ENCODE measurements around the gene ARHGDIG. TPM values are rescaled to one million over a fixed set of nuclear protein-coding genes. Genes with fewer than 3 reads are reported as not detected.

Gene ARHGDIG
- total RNA-seq, 2 donors from 2014 or later = 5.9 to 6.8 TPM

- DNase-seq (ENCODE audit: low spot score) = no peak
- Histone ChIP-seq H3K27ac (no peak overlapping the region), H3K4me1 (no peaks in the 10 kb centered on the region), H3K9me3 (no peaks in the 10 kb centered on the region), H3K27me3 (no peaks in the 10 kb centered on the region), H3K4me3 (no peak overlapping the region), H3K36me3 (peaks cover 28% of the 10 kb centered on the region)
- TF ChIP-seq CTCF (IDR thresholded peaks at IDR 0.05) = no peak
Observed at GRCh38 chr16:297832-298231, 17.4 kb downstream of the ARHGDIG start.

GRCh38 chr16:301235-301634, 20.8 kb downstream of the ARHGDIG start:
- H3K9me3 ChIP-seq = no peaks in the 10 kb centered on the region
- TF ChIP-seq CTCF (IDR thresholded peaks at IDR 0.05) = no peak
- peaks cover 37% of the 10 kb centered on the region for H3K36me3 ChIP-seq
- no peaks in the 10 kb centered on the region for H3K27me3 ChIP-seq
- DNase-seq (ENCODE audit: low spot score) = no peak
- no peak overlapping the region for H3K4me3 ChIP-seq
- no peaks in the 10 kb centered on the region for H3K4me1 ChIP-seq
- H3K27ac ChIP-seq = no peak overlapping the region

GRCh38 chr16:301950-302349, 21.6 kb downstream of the ARHGDIG start:
- TF ChIP-seq CTCF (IDR thresholded peaks at IDR 0.05) = no peak
- H3K9me3 ChIP-seq = no peaks in the 10 kb centered on the region
- no peak overlapping the region for H3K4me3 ChIP-seq
- DNase-seq (ENCODE audit: low spot score) = no peak
- H3K4me1 ChIP-seq = no peaks in the 10 kb centered on the region
- H3K27me3 ChIP-seq = no peaks in the 10 kb centered on the region
- H3K27ac ChIP-seq = no peak overlapping the region
- H3K36me3 ChIP-seq = peaks cover 30% of the 10 kb centered on the region

- no peaks in the 10 kb centered on the region for H3K27me3 ChIP-seq
- H3K27ac ChIP-seq = no peak overlapping the region
- peaks cover 20% of the 10 kb centered on the region for H3K36me3 ChIP-seq
- H3K9me3 ChIP-seq = no peaks in the 10 kb centered on the region
- H3K4me3 ChIP-seq = no peak overlapping the region
- H3K4me1 ChIP-seq = no peaks in the 10 kb centered on the region
- no peak for DNase-seq (ENCODE audit: low spot score)
- peak in 1 of 2 donors; percentile 14 for TF ChIP-seq CTCF (IDR thresholded peaks at IDR 0.05)
Observed at GRCh38 chr16:303760-304505, 23.5 kb downstream of the ARHGDIG start.

- TF ChIP-seq CTCF (IDR thresholded peaks at IDR 0.05) = no peak
- Histone ChIP-seq H3K4me3 (no peak overlapping the region), H3K27ac (no peak overlapping the region), H3K36me3 (peaks cover 18% of the 10 kb centered on the region), H3K4me1 (no peaks in the 10 kb centered on the region), H3K27me3 (no peaks in the 10 kb centered on the region), H3K9me3 (no peaks in the 10 kb centered on the region)
- DNase-seq (ENCODE audit: low spot score) = no peak
Observed at GRCh38 chr16:305916-306626, 25.7 kb downstream of the ARHGDIG start.

Measured in right atrium auricular region (tissue), 2 donors.